HTR-8/SVneo (cell line): ENCODE measurements around the gene NSD1.
"Not testable (repeated sequence)": the region's sequence is repeated elsewhere in the genome, so short reads cannot be mapped to it uniquely, and the experiment has no call there.

Experiments
- DNase-seq: peaks from one replicate; pipeline ENCODE4 v3.0.0; 2011; ENCODE audit warnings: low spot score, mixed read lengths; ENCODE audit not compliant: insufficient read length
- FAIRE-seq: peaks from 2 replicates; lab custom pipeline; 2011; peaks lifted over from hg19 to GRCh38; lab: Jason Lieb, UNC

The NSD1 gene

DNA sequence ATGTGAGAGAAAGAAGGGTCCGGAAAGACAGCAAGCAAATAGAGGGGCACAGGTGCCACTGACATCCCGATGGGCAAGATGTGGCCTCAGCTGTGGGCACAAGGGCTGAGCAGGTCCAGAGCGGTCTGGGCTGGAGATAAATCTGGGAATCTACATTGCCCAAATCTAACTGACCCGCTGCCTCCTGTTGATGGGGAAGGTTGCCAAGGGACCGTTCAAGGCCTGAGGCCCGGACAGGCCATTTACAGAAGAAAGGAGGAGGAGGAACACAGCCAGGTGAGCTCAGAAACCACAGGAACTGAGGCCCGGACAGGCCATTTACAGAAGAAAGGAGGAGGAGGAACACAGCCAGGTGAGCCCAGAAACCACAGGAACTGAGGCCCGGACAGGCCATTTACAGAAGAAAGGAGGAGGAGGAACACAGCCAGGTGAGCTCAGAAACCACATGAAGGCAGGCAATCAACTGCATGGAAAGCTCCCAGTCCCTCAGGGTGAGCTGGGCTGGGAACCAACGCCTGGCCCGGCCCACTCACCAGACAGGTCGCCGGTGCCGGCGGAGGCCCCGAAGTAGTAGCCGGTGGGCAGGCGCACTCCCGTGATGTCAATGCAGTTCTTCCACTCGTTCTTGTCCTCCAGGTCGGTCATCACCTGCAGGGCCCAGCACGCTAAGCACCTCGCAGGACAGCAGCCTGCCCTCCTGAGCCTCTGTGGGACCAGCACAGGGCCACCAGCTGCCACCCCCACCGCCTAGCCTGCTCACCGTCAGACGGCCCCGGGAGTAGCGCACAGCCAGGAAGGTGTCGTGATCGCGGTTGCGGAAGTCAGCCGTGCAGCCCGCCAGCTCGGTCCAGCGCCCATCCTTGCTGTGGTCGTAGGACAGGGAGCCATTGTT is 203.3 kb downstream of the NSD1 start:
- FAIRE-seq = no peak
- no peak for DNase-seq

DNA sequence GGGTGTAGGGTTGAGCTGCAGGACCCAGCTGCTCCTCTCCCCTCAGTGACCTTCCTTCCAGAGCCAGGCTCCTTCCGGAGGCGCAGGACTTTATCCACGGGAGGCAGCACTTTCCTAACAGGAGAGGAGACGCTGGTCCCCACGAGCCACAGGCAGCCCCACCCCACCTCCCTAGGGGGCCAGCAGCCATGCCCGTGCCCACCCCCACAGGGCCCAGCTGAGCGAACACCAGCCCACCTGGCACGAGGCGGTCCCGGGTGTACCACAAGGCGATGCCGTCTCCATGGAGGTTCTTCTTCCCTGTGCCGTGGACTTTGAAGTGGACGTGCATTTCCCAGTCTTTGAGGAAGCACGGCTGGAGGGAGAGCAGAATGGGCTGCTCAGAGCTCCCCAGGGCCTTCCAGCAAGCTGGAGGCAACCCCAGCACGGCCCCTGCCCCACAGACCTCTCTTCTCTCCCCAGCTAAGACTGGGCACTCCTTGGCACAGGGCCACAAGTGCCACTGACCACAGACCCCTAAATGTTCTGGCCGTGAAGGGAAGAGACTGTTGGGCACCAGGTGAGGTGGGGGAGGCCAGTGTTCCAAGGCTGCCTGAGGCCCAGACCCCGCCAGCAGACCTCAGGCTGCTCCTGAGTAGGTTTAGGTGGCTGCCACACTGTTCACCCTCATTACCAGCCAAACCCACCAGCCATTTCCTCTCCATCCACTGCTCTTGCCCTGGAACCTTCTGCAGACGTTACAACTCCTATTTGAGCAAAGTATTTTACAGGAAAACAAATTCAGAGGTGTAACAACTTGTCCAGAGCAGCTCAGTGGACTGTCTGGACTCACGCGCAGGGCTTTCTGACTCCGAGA is 204.9 kb downstream of the NSD1 start:
- no peak for DNase-seq
- FAIRE-seq = no peak

- FAIRE-seq (no peak), DNase-seq (no peak)
Measured at GRCh38 chr5:177339107-177339638, 205.6 kb downstream of the NSD1 start.

- not testable (repeated sequence) for FAIRE-seq, DNase-seq
Measured at GRCh38 chr5:177343000-177343399, 209.4 kb downstream of the NSD1 start.

DNA sequence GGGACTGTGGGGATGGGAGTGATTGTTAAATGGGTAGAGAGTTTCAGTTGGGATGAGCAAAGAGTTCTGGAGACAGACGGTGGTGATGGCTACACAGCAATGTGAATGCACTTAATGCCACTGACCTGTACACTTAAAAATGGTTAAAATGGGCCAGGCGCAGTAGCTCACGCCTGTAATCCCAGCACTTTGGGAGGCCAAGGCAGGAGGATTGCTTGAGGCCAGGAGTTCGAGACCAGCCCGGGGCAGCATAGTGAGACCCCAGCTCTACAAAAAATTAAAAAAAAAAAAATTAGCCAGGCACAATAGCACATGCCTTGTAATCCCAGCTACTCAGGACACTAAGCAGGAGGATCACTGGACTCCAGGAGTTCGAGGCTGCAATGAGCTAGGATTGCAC is 210.2 kb downstream of the NSD1 start:
- FAIRE-seq = no peak
- no peak for DNase-seq

DNA sequence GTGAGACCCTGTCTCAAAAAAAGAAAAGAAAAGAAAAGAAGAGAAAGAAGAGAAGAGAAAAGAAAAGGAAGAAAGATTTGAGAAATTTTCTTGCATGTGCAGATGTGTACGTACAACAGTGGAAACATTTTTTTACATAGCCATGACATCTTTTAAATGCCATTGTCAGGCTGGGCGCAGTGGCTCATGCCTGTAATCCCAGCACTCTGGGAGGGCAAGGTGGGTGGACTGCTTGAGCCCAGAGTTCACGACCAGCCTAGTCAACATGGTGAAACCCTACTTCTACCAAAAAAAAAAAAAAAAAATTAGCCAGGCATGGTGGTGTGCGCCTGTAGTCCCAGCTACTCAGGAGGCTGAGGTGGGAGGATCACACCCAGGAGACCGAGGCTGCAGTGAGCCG is 211.3 kb downstream of the NSD1 start:
- FAIRE-seq (no peak), DNase-seq (no peak)

DNA sequence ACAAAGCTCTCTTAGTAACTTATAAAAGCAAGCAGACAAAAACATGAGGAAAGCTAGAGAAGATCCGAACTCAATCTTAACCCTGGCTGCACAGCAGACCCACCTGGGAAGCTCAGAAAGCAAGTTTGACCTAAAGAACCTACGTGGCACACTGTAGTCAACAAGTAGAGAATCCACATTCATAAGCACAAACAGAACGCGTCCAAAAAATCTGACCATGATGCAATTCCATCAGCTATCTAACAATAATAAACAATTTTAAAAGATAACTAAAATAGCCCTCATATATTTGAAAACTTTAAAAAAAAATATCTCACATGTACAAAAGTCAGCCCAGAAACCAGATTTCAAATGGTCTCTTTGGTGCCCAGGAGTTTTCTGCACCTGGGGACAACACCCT is 213.2 kb downstream of the NSD1 start:
- no peak for DNase-seq
- no peak for FAIRE-seq

DNA sequence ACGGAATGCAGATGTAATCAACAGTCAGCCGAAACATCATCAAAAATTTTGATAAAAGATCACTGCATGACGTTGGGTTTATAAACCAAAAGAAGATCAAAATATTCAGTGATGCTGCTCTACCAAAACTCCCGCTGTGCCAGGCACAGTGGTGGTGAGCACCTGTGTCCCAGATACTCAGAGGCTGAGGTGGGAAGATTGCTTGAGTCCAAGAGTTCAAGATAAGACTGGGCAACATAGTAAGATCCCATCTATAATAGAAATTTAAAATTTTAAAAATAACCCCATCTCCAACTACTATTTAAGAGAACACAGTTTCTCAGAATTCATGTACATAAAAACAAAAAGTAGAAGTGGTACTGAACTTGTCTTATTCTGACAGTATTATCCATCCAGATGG is 214.1 kb downstream of the NSD1 start:
- FAIRE-seq = no peak
- no peak for DNase-seq

DNA sequence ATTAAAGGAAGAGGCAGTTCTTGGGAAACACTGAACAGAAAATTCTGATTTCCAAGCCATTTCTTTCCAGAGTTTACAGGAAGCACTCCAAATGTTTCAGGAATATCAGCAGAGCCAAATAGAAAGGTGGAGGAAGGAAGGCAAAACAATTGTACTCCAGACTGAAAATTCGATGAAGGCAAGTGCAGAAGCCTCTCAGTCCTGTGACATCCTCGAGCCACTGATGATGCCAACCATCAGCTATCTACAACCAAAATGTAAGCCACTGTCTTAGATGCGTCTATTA is 215.7 kb downstream of the NSD1 start:
- FAIRE-seq = no peak
- no peak for DNase-seq

DNA sequence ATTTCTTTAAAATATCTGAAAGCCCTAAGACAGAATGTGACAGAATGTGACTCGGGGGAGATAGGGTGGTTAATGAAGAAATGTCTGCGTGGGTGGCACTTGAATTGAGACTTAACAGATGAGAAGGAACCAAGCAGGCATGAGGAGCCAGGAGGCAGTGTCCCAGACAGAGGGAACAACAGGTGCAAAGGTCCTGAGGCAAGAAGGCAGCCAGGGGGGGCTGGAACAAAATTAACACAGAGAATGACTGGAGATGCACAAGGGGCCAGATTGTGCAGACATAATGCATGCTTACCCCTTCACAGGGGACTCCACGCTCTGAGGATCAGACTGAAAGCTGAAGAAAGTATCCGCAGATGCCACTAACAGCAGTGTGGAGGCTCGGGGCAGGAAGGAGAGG is 216.2 kb downstream of the NSD1 start:
- FAIRE-seq = no peak
- DNase-seq = no peak
